OCI-LY3 (cell line): ENCODE results near the gene NOTCH3.

Source experiments
- H2AFZ ChIP-seq: fragments of 200-600, 300-600 bp; shearing (Covaris generic); 2 replicates; pipeline ENCODE4 v1.6.0; 2014; ENCODE audit warnings: antibody characterized with exemption, low read depth, low read length
- H3K27ac ChIP-seq: fragments of 200-600, 300-600 bp; sonication (generic); 2 replicates; pipeline ENCODE4 v1.5.1; 2014; ENCODE audit warnings: mild to moderate bottlenecking, low read length, moderate library complexity, mixed read lengths
- H3K27me3 ChIP-seq: fragments of 200-600, 300-600 bp; sonication (generic); 2 replicates; pipeline ENCODE4 v1.6.1; 2014; ENCODE audit warnings: low read depth, low read length, mixed read lengths
- H3K36me3 ChIP-seq: fragments of 200-600, 300-600 bp; sonication (generic); replicated peaks from 2 replicates; pipeline ENCODE3; 2014; ENCODE audit warnings: low read depth, low read length, mixed read lengths
- H3K4me1 ChIP-seq: fragments of 300-600, 200-600 bp; sonication (generic); 2 replicates; pipeline ENCODE4 v1.6.1; 2014; ENCODE audit warnings: low read length, mixed read lengths
- H3K4me2 ChIP-seq: fragments of 200-600, 300-600 bp; sonication (generic); 2 replicates; pipeline ENCODE4 v1.6.1; 2014; ENCODE audit warnings: low read length, mixed read lengths
- H3K4me3 ChIP-seq: fragments of 300-600, 200-600 bp; sonication (generic); 2 replicates; pipeline ENCODE4 v1.5.1; 2014; ENCODE audit warnings: antibody characterized with exemption, mild to moderate bottlenecking, low read length, moderate library complexity
- H3K79me2 ChIP-seq: fragments of 300-600, 200-600 bp; shearing (Covaris generic); 2 replicates; pipeline ENCODE4 v1.6.1; 2014; ENCODE audit warnings: mild to moderate bottlenecking, low read length, mixed read lengths
- H3K9ac ChIP-seq: fragments of 300-600, 200-600 bp; shearing (Covaris generic); 2 replicates; pipeline ENCODE4 v1.6.0; 2014; ENCODE audit warnings: mild to moderate bottlenecking, low read length, moderate library complexity
- H3K9me3 ChIP-seq: fragments of 200-600, 300-600 bp; shearing (Covaris generic); 2 replicates; pipeline ENCODE4 v1.6.1; 2014; ENCODE audit warnings: low read length, mixed read lengths; ENCODE audit not compliant: insufficient read depth
- H4K20me1 ChIP-seq: fragments of 200-600, 300-600 bp; sonication (generic); 2 replicates; pipeline ENCODE4 v1.6.1; 2016; ENCODE audit warnings: low read length, mixed read lengths; ENCODE audit not compliant: insufficient read depth
- CTCF ChIP-seq: fragments of 200-600, 300-600 bp; sonication (generic); IDR thresholded peaks from 2 replicates; pipeline ENCODE4 v1.5.1; 2014; ENCODE audit warnings: antibody characterized with exemption, low read length, low read depth
- EZH2phosphoT487 ChIP-seq: fragments of 200-600 bp; shearing (Covaris generic); IDR thresholded peaks from 2 replicates; pipeline ENCODE4 v1.6.1; 2018; ENCODE audit warnings: antibody characterized with exemption, mixed run types, low read depth

Gene NOTCH3

GRCh38 chr19:15231271-15231670, 30.5 kb upstream of the NOTCH3 start:
- Histone ChIP-seq H4K20me1 (no peaks in the 10 kb centered on the region), H3K27me3 (no peaks in the 10 kb centered on the region), H3K36me3 (peaks cover 9% of the 10 kb centered on the region), H3K4me1 (no peaks in the 10 kb centered on the region), H3K79me2 (no peaks in the 10 kb centered on the region), H3K9me3 (no peaks in the 10 kb centered on the region), H3K4me2 (no peak overlapping the region), H3K9ac (no peak overlapping the region), H3K4me3 (no peak overlapping the region), H2AFZ (no peak overlapping the region), H3K27ac (no peak overlapping the region)
- TF ChIP-seq EZH2phosphoT487 (no peak), CTCF (no peak)

GRCh38 chr19:15227261-15227660, 26.5 kb upstream of the NOTCH3 start:
- H4K20me1 ChIP-seq, result 0 out of 2 replicates have a peak, but pooled peaks cover 3% of the 10 kb centered on the region
- H3K4me3 ChIP-seq, result no peak overlapping the region
- H3K79me2 ChIP-seq, result no peaks in the 10 kb centered on the region
- H3K4me1 ChIP-seq, result no peaks in the 10 kb centered on the region
- no peak overlapping the region for H3K27ac ChIP-seq
- H3K36me3 ChIP-seq, result peaks cover 2% of the 10 kb centered on the region
- TF ChIP-seq CTCF (no peak), EZH2phosphoT487 (no peak)
- H3K4me2 ChIP-seq, result no peak overlapping the region
- no peak overlapping the region for H2AFZ ChIP-seq
- no peaks in the 10 kb centered on the region for H3K9me3 ChIP-seq
- no peaks in the 10 kb centered on the region for H3K27me3 ChIP-seq
- no peak overlapping the region for H3K9ac ChIP-seq

GRCh38 chr19:15225760-15226159, 25.0 kb upstream of the NOTCH3 start:
- Histone ChIP-seq H3K9me3 (no peaks in the 10 kb centered on the region), H3K27me3 (no peaks in the 10 kb centered on the region), H3K4me1 (no peaks in the 10 kb centered on the region), H3K4me2 (no peak overlapping the region), H3K79me2 (no peaks in the 10 kb centered on the region), H3K4me3 (no peak overlapping the region), H2AFZ (no peak overlapping the region), H3K27ac (no peak overlapping the region), H3K9ac (no peak overlapping the region), H3K36me3 (peaks cover 2% of the 10 kb centered on the region), H4K20me1 (0 out of 2 replicates have a peak, but pooled peaks cover 3% of the 10 kb centered on the region)
- TF ChIP-seq EZH2phosphoT487, result no peak

GRCh38 chr19:15223649-15224361, 23.0 kb upstream of the NOTCH3 start:
- Histone ChIP-seq H3K79me2 (no peaks in the 10 kb centered on the region), H3K9me3 (no peaks in the 10 kb centered on the region), H3K27me3 (no peaks in the 10 kb centered on the region), H3K4me2 (no peak overlapping the region), H3K4me1 (no peaks in the 10 kb centered on the region), H3K36me3 (peaks cover 2% of the 10 kb centered on the region), H3K27ac (no peak overlapping the region), H4K20me1 (0 out of 2 replicates have a peak, but pooled peaks cover 3% of the 10 kb centered on the region), H2AFZ (no peak overlapping the region), H3K4me3 (no peak overlapping the region), H3K9ac (no peak overlapping the region)
- TF ChIP-seq CTCF (no peak), EZH2phosphoT487 (no peak)
